HG03378 (cell line): Measurements from ENCODE around the gene CHST5.
A peak's percentile ranks its signal among the peaks of the same experiment; 100 is the strongest.

Source experiments
- ATAC-seq: cut with Tn5 transposase; IDR thresholded peaks from one replicate; pipeline ENCODE4 v1.9.1; 2021; ENCODE audit warnings: mild to moderate bottlenecking, moderate library complexity; ENCODE audit not compliant: unreplicated experiment

Gene CHST5

GRCh38 chr16:75535901-75536300 lies at the start of gene CHST5:
Gene CHST5, minus strand, starts transcription at chr16:75536108. Its CDS starts 5,724 bp downstream, at chr16:75530384.
- ATAC-seq = no peak

- peak; percentile 60 for ATAC-seq
These were observed 48.2 kb upstream of the CHST5 start for GRCh38 chr16:75584108-75584507.

- ATAC-seq = no peak
These were observed 43.5 kb upstream of the CHST5 start for GRCh38 chr16:75579281-75579834.

- ATAC-seq = no peak
These were observed 42.8 kb upstream of the CHST5 start for GRCh38 chr16:75578725-75579124.

- ATAC-seq = no peak
These were observed 42.3 kb upstream of the CHST5 start for GRCh38 chr16:75578212-75578611.

GRCh38 chr16:75576384-75576811 lies 40.5 kb upstream of the CHST5 start:
- ATAC-seq = peak; percentile 69

- no peak for ATAC-seq
These were observed 40.0 kb upstream of the CHST5 start for GRCh38 chr16:75575958-75576357.

- ATAC-seq = no peak
These were observed 38.0 kb upstream of the CHST5 start for GRCh38 chr16:75573955-75574354.

GRCh38 chr16:75572864-75573542 lies 37.1 kb upstream of the CHST5 start:
- no peak for ATAC-seq

- ATAC-seq = peak; percentile 31
These were observed 34.6 kb upstream of the CHST5 start for GRCh38 chr16:75570396-75571065.

GRCh38 chr16:75567911-75568310 lies 32.0 kb upstream of the CHST5 start:
- no peak for ATAC-seq

GRCh38 chr16:75566758-75567255 lies 30.9 kb upstream of the CHST5 start:
- ATAC-seq = no peak

- ATAC-seq = peak; percentile 57
These were observed 30.3 kb upstream of the CHST5 start, which contains the start of gene GABARAPL2 for GRCh38 chr16:75566040-75566757. Gene GABARAPL2, plus strand, starts transcription at chr16:75566379. Its CDS starts 108 bp downstream, at chr16:75566487.

GRCh38 chr16:75565640-75566039 lies 29.7 kb upstream of the CHST5 start:
- ATAC-seq = no peak

- no peak for ATAC-seq
These were observed 23.9 kb upstream of the CHST5 start for GRCh38 chr16:75559564-75560372.

- no peak for ATAC-seq
These were observed 23.0 kb upstream of the CHST5 start for GRCh38 chr16:75558846-75559401.

GRCh38 chr16:75556431-75556950 lies 20.6 kb upstream of the CHST5 start:
- ATAC-seq = no peak

- ATAC-seq = peak; percentile 94
These were observed 20.0 kb upstream of the CHST5 start, which contains the start of gene TMEM231 for GRCh38 chr16:75555707-75556430. Gene TMEM231, minus strand, starts transcription at chr16:75556252. Its CDS starts 43 bp downstream, at chr16:75556209.

GRCh38 chr16:75555213-75555706 lies 19.4 kb upstream of the CHST5 start:
- peak; percentile 36 for ATAC-seq
